Esophagus muscularis mucosa (tissue), 4 donors: Measurements from ENCODE around the gene ZNF8.

Experiments used
- EP300 ChIP-seq: sonication (generic); formaldehyde crosslinking; IDR thresholded peaks from one replicate; pipeline ENCODE4 v1.6.1; 2017; ENCODE audit warnings: antibody characterized with exemption
- POLR2A ChIP-seq: fragments of 450-650 bp; IDR thresholded peaks from one replicate; pipeline ENCODE4 v1.6.1; 2017; ENCODE audit warnings: antibody characterized with exemption, moderate library complexity, mild to moderate bottlenecking, low read depth
- POLR2AphosphoS5 ChIP-seq, 2 donors: sonication (generic); formaldehyde crosslinking; IDR thresholded peaks; one replicate each; pipeline ENCODE4 v1.6.1; 2017; ENCODE audit warnings: antibody characterized with exemption in 2 of 2
- TF ChIP-seq, protein P1 (sequence below), 3 experiments: fragments of 200-600 bp in 2 of 3; fragments of 450-650 bp in 1 of 3; sonication (generic) in 2 of 3; IDR thresholded peaks; one replicate each; pipeline ENCODE4 v1.5.1; 2017 to 2019; ENCODE audit warnings: antibody characterized with exemption in 3 of 3, mild to moderate bottlenecking in 2 of 3, moderate library complexity in 1 of 3

DNA sequence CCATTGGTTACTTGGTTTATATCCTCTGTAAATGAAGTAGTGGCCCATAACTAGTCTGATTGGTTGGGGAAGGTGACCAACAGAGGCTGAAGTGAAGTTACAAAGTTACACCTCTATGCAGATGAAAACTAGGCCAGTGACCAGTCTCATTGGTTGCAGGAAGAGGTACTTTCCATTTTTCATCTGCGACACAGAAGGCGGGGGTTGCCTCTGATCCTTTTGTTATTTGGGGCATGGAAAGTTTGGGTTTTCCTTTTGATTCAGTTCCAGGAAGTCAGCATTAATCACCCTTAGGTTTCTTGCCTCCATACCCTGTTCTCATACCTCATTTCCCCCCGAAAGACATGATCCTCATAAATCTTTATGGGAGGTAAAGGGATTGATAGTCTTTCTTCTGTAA is 29.9 kb upstream of the ZNF8 start:
- TF ChIP-seq POLR2AphosphoS5 (IDR thresholded peaks at IDR 0.05), result no peak
- TF ChIP-seq, protein P1, sequence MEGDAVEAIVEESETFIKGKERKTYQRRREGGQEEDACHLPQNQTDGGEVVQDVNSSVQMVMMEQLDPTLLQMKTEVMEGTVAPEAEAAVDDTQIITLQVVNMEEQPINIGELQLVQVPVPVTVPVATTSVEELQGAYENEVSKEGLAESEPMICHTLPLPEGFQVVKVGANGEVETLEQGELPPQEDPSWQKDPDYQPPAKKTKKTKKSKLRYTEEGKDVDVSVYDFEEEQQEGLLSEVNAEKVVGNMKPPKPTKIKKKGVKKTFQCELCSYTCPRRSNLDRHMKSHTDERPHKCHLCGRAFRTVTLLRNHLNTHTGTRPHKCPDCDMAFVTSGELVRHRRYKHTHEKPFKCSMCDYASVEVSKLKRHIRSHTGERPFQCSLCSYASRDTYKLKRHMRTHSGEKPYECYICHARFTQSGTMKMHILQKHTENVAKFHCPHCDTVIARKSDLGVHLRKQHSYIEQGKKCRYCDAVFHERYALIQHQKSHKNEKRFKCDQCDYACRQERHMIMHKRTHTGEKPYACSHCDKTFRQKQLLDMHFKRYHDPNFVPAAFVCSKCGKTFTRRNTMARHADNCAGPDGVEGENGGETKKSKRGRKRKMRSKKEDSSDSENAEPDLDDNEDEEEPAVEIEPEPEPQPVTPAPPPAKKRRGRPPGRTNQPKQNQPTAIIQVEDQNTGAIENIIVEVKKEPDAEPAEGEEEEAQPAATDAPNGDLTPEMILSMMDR (IDR thresholded peaks at IDR 0.05), result no peak
- TF ChIP-seq POLR2A, result no peak
- no peak for TF ChIP-seq EP300
